GM21576 (cell line): ENCODE measurements around the gene SAXO2.
A peak's percentile ranks its signal among the peaks of the same experiment; 100 is the strongest.
"Not testable (repeated sequence)": the region's sequence is repeated elsewhere in the genome, so short reads cannot be mapped to it uniquely, and the experiment has no call there.

ENCODE experiments used
- ATAC-seq: cut with Tn5 transposase; IDR thresholded peaks from one replicate; pipeline ENCODE4 v1.9.1; 2021; ENCODE audit warnings: mild to moderate bottlenecking, moderate library complexity; ENCODE audit not compliant: unreplicated experiment

The SAXO2 gene

GRCh38 chr15:82313446-82313845, 50.8 kb downstream of the SAXO2 start:
- ATAC-seq = no peak

GRCh38 chr15:82313951-82314768, 51.5 kb downstream of the SAXO2 start:
- ATAC-seq = not testable (repeated sequence)

- no peak for ATAC-seq
Observed at GRCh38 chr15:82314769-82315518, 52.3 kb downstream of the SAXO2 start.

GRCh38 chr15:82315519-82316246, 53.1 kb downstream of the SAXO2 start:
- ATAC-seq = no peak

GRCh38 chr15:82316247-82317090, 53.9 kb downstream of the SAXO2 start:
- not testable (repeated sequence) for ATAC-seq

GRCh38 chr15:82317091-82317489, 54.5 kb downstream of the SAXO2 start:
- no peak for ATAC-seq

GRCh38 chr15:82317516-82317915, 54.9 kb downstream of the SAXO2 start:
- ATAC-seq = not testable (repeated sequence)

- not testable (repeated sequence) for ATAC-seq
Observed at GRCh38 chr15:82318281-82318680, 55.7 kb downstream of the SAXO2 start.

GRCh38 chr15:82319522-82320278, 57.1 kb downstream of the SAXO2 start:
- ATAC-seq = not testable (repeated sequence)

- ATAC-seq = not testable (repeated sequence)
Observed at GRCh38 chr15:82320861-82321260, 58.2 kb downstream of the SAXO2 start.

- ATAC-seq = not testable (repeated sequence)
Observed at GRCh38 chr15:82322488-82322887, 59.9 kb downstream of the SAXO2 start.

- not testable (repeated sequence) for ATAC-seq
Observed at GRCh38 chr15:82324831-82325230, 62.2 kb downstream of the SAXO2 start.

GRCh38 chr15:82325646-82326045, 63.0 kb downstream of the SAXO2 start:
- ATAC-seq = not testable (repeated sequence)

- not testable (repeated sequence) for ATAC-seq
Observed at GRCh38 chr15:82326896-82327295, 64.3 kb downstream of the SAXO2 start.

- ATAC-seq = not testable (repeated sequence)
Observed at GRCh38 chr15:82327372-82327771, 64.8 kb downstream of the SAXO2 start.

- not testable (repeated sequence) for ATAC-seq
Observed at GRCh38 chr15:82329039-82329438, 66.4 kb downstream of the SAXO2 start.

GRCh38 chr15:82330921-82331320, 68.3 kb downstream of the SAXO2 start:
- not testable (repeated sequence) for ATAC-seq

GRCh38 chr15:82331576-82332304, 69.1 kb downstream of the SAXO2 start:
- peak; percentile 64 for ATAC-seq
